Muscle of leg (tissue), 11 donors: Measurements from ENCODE around the gene MROH9. TPM values are rescaled to one million over a fixed set of nuclear protein-coding genes. Genes with fewer than 3 reads are reported as not detected.
A peak's percentile ranks its signal among the peaks of the same experiment; 100 is the strongest.
"Not testable (repeated sequence)": the region's sequence is repeated elsewhere in the genome, so short reads cannot be mapped to it uniquely, and the experiment has no call there.

Experiments
- DNase-seq: peaks from one replicate; pipeline ENCODE4 v3.0.0; 2013
- H3K27ac ChIP-seq: one replicate; pipeline ENCODE4 v1.5.1; 2013; ENCODE audit warnings: mild to moderate bottlenecking, low read length, control low read depth
- H3K27me3 ChIP-seq: one replicate; pipeline ENCODE4 v1.6.1; 2013; ENCODE audit warnings: low read length; ENCODE audit not compliant: control insufficient read depth, insufficient read depth
- H3K36me3 ChIP-seq: one replicate; pipeline ENCODE4 v1.6.1; 2013; ENCODE audit warnings: low read length; ENCODE audit not compliant: control insufficient read depth, insufficient read depth
- H3K4me1 ChIP-seq: one replicate; pipeline ENCODE4 v1.6.1; 2013; ENCODE audit warnings: low read length; ENCODE audit not compliant: control insufficient read depth, insufficient read depth
- H3K4me3 ChIP-seq: one replicate; pipeline ENCODE4 v1.5.1; 2013; ENCODE audit warnings: low read length, control low read depth
- H3K9me3 ChIP-seq: replicated peaks from 2 replicates; pipeline ENCODE4 v1.6.1; 2013; ENCODE audit warnings: low read depth, low read length; ENCODE audit not compliant: control insufficient read depth
- WGBS: methylation state at CpG from one replicate; pipeline ENCODE4 v1.1.5; 2013; ENCODE audit warnings: missing lambda C conversion rate; ENCODE audit not compliant: insufficient coverage; 5-methylcytosine and 5-hydroxymethylcytosine counted together
- polyA plus RNA-seq, 8 donors: library from polyadenylated mRNA; unstranded; fragments of 120-200 nt; gene quantifications; one replicate each; pipeline versions ENCODE4 v1.2.1 to v1.2.3, GENCODE V29; 2013; ENCODE audit warnings: inconsistent platforms in 1 of 8, low replicate concordance in 1 of 8; ENCODE audit not compliant: insufficient read length in 8 of 8, insufficient read depth in 1 of 8
- total RNA-seq: library from RNA; stranded (reverse); fragments of 120-200 nt; gene quantifications from one replicate; pipeline ENCODE4 v1.2.4, GENCODE V29; 2013

Gene MROH9
- total and polyA plus RNA-seq, 9 donors: 0.04 to 0.09 (median 0.07) TPM; not detected in 3

- H3K9me3 ChIP-seq: peaks cover 13% of the 10 kb centered on the region
- not testable (repeated sequence) for H3K36me3 ChIP-seq, H3K4me1 ChIP-seq, DNase-seq, H3K27ac ChIP-seq, H3K27me3 ChIP-seq, H3K4me3 ChIP-seq
- WGBS: no CpG with 5 or more reads among the region's 1 CpG
These were observed 10.7 kb upstream of the MROH9 start for GRCh38 chr1:170924656-170925055.

- no peaks in the 10 kb centered on the region for H3K9me3 ChIP-seq
- peak; percentile 59 for DNase-seq
- peaks cover 2% of the 10 kb centered on the region for H3K4me1 ChIP-seq
- no peak overlapping the region for H3K27ac ChIP-seq
- H3K36me3 ChIP-seq: no peaks in the 10 kb centered on the region
- H3K4me3 ChIP-seq: no peak overlapping the region
- WGBS: no CpG with 5 or more reads among the region's 8 CpGs
- H3K27me3 ChIP-seq: peaks cover 2% of the 10 kb centered on the region
These were observed 7.1 kb upstream of the MROH9 start for GRCh38 chr1:170927955-170928840.

- Histone ChIP-seq H3K36me3 (no peaks in the 10 kb centered on the region), H3K4me1 (peaks cover 2% of the 10 kb centered on the region), H3K9me3 (no peaks in the 10 kb centered on the region), H3K27me3 (peaks cover 2% of the 10 kb centered on the region), H3K4me3 (no peak overlapping the region), H3K27ac (no peak overlapping the region)
- 30% methylated on average over 2 of the region's 4 CpGs for WGBS
- DNase-seq: no peak
These were observed 5.9 kb upstream of the MROH9 start for GRCh38 chr1:170929412-170929834.

- DNase-seq: peak; percentile 84
- WGBS: 0% methylated on average over 1 of the region's 7 CpGs
- H3K36me3 ChIP-seq: no peaks in the 10 kb centered on the region
- peaks cover 2% of the 10 kb centered on the region for H3K27me3 ChIP-seq
- no peak overlapping the region for H3K27ac ChIP-seq
- H3K9me3 ChIP-seq: no peaks in the 10 kb centered on the region
- no peak overlapping the region for H3K4me3 ChIP-seq
- peaks cover 2% of the 10 kb centered on the region for H3K4me1 ChIP-seq
These were observed 5.3 kb upstream of the MROH9 start for GRCh38 chr1:170929835-170930554.

- H3K27ac ChIP-seq: no peak overlapping the region
- 80% methylated on average over 2 of the region's 2 CpGs for WGBS
- H3K4me3 ChIP-seq: no peak overlapping the region
- no peaks in the 10 kb centered on the region for H3K36me3 ChIP-seq
- H3K4me1 ChIP-seq: peaks cover 2% of the 10 kb centered on the region
- no peak for DNase-seq
- peaks cover 2% of the 10 kb centered on the region for H3K27me3 ChIP-seq
- no peaks in the 10 kb centered on the region for H3K9me3 ChIP-seq
These were observed 3.7 kb upstream of the MROH9 start for GRCh38 chr1:170931650-170932049.

- DNase-seq: no peak
- no CpG with 5 or more reads among the region's 3 CpGs for WGBS
- no peak overlapping the region for H3K4me3 ChIP-seq
- H3K9me3 ChIP-seq: no peaks in the 10 kb centered on the region
- H3K27me3 ChIP-seq: peaks cover 2% of the 10 kb centered on the region
- H3K27ac ChIP-seq: no peak overlapping the region
- no peaks in the 10 kb centered on the region for H3K36me3 ChIP-seq
- peaks cover 2% of the 10 kb centered on the region for H3K4me1 ChIP-seq
These were observed 3.1 kb upstream of the MROH9 start for GRCh38 chr1:170932236-170932635.

- no peaks in the 10 kb centered on the region for H3K36me3 ChIP-seq
- H3K27ac ChIP-seq: no peak overlapping the region
- H3K9me3 ChIP-seq: no peaks in the 10 kb centered on the region
- H3K27me3 ChIP-seq: no peaks in the 10 kb centered on the region
- no peak overlapping the region for H3K4me3 ChIP-seq
- H3K4me1 ChIP-seq: no peaks in the 10 kb centered on the region
- DNase-seq: no peak
- WGBS: 92% methylated on average over 2 of the region's 3 CpGs
These were observed 2.9 kb downstream of the MROH9 start for GRCh38 chr1:170938281-170938680.

GRCh38 chr1:170939476-170939875 is 4.1 kb downstream of the MROH9 start:
- WGBS: 100% methylated on average over 1 of the region's 2 CpGs
- no peaks in the 10 kb centered on the region for H3K4me1 ChIP-seq
- H3K27me3 ChIP-seq: no peaks in the 10 kb centered on the region
- no peak for DNase-seq
- H3K4me3 ChIP-seq: no peak overlapping the region
- no peaks in the 10 kb centered on the region for H3K9me3 ChIP-seq
- H3K27ac ChIP-seq: no peak overlapping the region
- H3K36me3 ChIP-seq: no peaks in the 10 kb centered on the region

GRCh38 chr1:170951744-170952143 is 16.4 kb downstream of the MROH9 start:
- not testable (repeated sequence) for H3K4me3 ChIP-seq, H3K4me1 ChIP-seq, H3K36me3 ChIP-seq, H3K27me3 ChIP-seq, H3K27ac ChIP-seq, DNase-seq, H3K9me3 ChIP-seq
- no CpG with 5 or more reads among the region's 1 CpG for WGBS

- Histone ChIP-seq H3K36me3 (no peaks in the 10 kb centered on the region), H3K4me3 (no peak overlapping the region), H3K27me3 (no peaks in the 10 kb centered on the region), H3K9me3 (no peaks in the 10 kb centered on the region), H3K4me1 (no peaks in the 10 kb centered on the region), H3K27ac (no peak overlapping the region)
- DNase-seq: no peak
These were observed 24.1 kb downstream of the MROH9 start for GRCh38 chr1:170959385-170959784.
